ENCODE data around the gene HMX1.

HMX1 gene

DNA sequence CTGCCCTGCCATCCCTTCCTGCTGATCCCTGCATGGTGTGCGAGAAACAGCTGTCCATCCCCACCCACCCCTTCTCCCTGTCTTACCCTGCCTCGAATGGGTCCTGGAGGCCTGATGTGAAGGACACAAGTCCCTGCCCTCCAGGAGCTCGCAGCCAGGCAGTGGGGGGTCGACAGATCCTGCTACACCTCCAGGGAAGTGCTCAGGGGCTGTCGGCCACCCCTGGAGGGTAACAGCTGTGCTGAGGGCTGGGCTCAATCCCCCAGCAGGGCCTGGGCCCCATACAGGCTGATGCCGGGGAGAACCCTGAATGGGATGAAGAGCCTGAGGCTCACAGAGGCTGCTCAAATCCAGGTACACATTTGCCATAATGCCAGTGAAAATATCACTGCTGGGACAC, 17.6 kb downstream of the HMX1 start:
- no peak overlapping the region for H3K27ac ChIP-seq
- H3K27me3 ChIP-seq (ENCODE audit: insufficient read depth, low read depth, severe bottlenecking) = no peaks in the 10 kb centered on the region
- TF ChIP-seq, protein P1, sequence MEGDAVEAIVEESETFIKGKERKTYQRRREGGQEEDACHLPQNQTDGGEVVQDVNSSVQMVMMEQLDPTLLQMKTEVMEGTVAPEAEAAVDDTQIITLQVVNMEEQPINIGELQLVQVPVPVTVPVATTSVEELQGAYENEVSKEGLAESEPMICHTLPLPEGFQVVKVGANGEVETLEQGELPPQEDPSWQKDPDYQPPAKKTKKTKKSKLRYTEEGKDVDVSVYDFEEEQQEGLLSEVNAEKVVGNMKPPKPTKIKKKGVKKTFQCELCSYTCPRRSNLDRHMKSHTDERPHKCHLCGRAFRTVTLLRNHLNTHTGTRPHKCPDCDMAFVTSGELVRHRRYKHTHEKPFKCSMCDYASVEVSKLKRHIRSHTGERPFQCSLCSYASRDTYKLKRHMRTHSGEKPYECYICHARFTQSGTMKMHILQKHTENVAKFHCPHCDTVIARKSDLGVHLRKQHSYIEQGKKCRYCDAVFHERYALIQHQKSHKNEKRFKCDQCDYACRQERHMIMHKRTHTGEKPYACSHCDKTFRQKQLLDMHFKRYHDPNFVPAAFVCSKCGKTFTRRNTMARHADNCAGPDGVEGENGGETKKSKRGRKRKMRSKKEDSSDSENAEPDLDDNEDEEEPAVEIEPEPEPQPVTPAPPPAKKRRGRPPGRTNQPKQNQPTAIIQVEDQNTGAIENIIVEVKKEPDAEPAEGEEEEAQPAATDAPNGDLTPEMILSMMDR (IDR thresholded peaks at IDR 0.05; ENCODE audit: low read depth, low read length) = no peak

DNA sequence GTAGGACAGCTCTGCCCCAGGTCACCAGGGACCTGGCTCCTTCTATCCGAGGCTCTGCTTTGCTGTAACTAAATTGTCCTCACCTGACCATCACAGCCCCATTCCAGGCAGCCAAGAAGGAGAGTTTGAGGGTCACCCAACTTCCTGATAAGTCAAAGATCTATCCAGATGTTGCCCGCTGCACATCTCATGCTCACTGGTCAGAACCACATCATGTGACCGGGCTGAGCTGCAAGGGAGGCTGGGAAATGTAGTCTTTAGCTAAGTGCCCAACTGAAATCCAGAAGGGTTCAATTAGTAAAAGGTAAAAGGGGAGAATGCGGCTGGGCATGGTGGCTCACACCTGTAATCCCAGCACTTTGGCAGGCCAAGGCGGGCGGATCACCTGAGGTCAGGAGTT, 18.4 kb downstream of the HMX1 start:
- no peak for DNase-seq
- Histone ChIP-seq H3K4me3 (ENCODE audit: low read depth, low read length) (no peak overlapping the region), H3K36me3 (peaks cover 8% of the 10 kb centered on the region; the same call in 1 of the 2 replicates), H3K27me3 (ENCODE audit: insufficient read depth, low read depth, severe bottlenecking) (no peaks in the 10 kb centered on the region), H3K27ac (no peak overlapping the region), H3K9me3 (ENCODE audit: severe bottlenecking) (no peaks in the 10 kb centered on the region)
- TF ChIP-seq, protein P1 (IDR thresholded peaks at IDR 0.05; ENCODE audit: low read depth, low read length) = no peak

More for the DNA sequence above, 17.6 kb downstream of the HMX1 start:
- Histone ChIP-seq H3K36me3 (peaks cover 2% of the 10 kb centered on the region; the same call in 1 of the 2 replicates), H3K4me3 (ENCODE audit: low read depth, low read length) (no peak overlapping the region), H3K9me3 (ENCODE audit: severe bottlenecking) (no peaks in the 10 kb centered on the region)
- no peak for DNase-seq

DNA sequence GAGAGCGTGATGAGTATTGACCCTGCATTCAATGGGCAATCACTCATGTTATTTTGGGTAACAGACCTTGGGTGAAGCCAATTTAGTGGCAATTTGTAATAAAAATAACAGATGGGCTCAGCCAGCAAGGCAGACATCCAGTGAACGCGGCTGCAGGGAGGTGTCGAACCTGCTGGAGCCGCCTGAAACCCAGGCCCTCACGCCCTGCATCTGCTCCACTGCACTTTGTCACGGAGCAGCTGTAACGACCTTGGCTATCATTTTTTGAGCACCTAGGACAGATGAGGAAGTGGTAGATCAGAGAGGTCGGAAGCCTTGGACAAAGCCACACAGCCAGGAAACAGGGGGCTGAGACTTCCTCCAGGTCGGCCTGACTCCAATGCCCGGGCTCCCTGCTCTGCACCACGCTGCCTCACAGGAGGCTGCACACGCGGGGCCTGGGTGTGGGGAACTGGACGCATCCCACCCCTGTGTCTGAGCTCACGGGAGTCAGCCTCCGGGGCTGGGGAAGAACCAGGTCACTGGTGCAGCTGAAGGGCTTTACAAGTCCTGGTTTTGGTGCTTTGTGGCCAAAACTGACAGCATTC, 19.4 kb downstream of the HMX1 start:
- peaks cover 8% of the 10 kb centered on the region; the same call in 1 of the 2 replicates for H3K36me3 ChIP-seq
- no peaks in the 10 kb centered on the region for H3K27me3 ChIP-seq (ENCODE audit: insufficient read depth, low read depth, severe bottlenecking)
- H3K27ac ChIP-seq = no peak overlapping the region
- H3K9me3 ChIP-seq (ENCODE audit: severe bottlenecking) = no peaks in the 10 kb centered on the region
- TF ChIP-seq, protein P1 (IDR thresholded peaks at IDR 0.05; ENCODE audit: low read depth, low read length) = no peak
- H3K4me3 ChIP-seq (ENCODE audit: low read depth, low read length) = no peak overlapping the region
- no peak for DNase-seq

DNA sequence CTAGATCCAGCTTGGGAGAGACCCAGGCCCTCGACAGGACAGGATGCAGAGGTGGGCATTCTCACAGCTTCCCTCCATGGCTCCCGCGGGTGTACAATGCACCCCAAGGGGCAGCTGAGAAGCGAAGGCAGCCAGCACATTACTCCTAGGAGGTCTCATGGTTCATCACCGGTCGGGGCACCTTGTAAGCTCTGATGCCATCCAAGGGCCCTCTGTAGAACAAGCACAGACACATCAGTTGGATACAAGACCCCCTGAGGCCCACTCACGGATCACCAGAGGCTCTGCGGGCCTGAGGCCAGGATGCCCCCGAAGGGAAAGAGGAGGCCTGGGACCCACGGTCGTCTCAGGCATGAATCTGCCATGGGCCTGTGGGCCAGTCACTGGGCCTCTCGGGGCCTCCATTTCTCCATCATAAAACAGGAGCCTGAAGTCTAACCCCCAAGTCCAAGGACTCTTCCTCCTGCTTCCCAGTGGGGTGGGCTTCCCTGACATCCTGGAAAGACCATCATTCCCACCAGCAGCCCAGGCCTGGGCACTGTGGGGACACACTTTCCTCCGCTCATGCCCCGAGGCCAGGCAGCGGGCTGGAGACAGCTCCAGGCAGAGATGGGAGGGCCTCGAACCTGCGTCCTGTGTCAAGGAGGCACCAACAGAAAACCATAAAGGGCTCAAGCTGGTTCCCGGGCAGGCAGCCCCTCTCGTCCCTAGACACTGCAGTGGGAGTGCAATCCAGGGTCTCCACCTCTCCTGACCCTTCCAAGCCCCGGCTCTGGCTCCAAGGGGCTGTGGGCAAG, 20.1 kb downstream of the HMX1 start:
- DNase-seq = no peak
- Histone ChIP-seq H3K4me3 (ENCODE audit: low read depth, low read length) (no peak overlapping the region), H3K9me3 (ENCODE audit: severe bottlenecking) (no peaks in the 10 kb centered on the region), H3K27me3 (ENCODE audit: insufficient read depth, low read depth, severe bottlenecking) (no peaks in the 10 kb centered on the region), H3K27ac (no peak overlapping the region), H3K36me3 (peaks cover 8% of the 10 kb centered on the region; the same call in 1 of the 2 replicates)
- TF ChIP-seq, protein P1 (IDR thresholded peaks at IDR 0.05; ENCODE audit: low read depth, low read length) = no peak

DNA sequence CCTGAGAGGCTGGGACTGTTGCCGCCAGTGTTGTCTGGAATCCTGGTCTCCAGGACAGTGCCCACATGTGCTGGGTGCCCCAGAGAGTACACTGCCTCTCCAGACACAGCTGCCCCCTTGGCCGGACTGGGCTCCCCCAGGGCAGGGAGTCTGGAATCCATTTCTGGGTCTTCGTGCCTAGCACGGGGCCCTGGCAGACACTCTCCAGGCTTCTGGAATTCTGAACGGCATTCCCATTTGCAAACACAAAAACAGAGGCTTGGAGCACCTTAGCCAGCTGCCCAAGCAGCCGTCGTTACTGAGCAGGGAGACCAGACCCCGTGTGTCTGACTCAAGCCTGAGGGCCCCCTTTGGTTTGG, 20.8 kb downstream of the HMX1 start:
- no peak overlapping the region for H3K4me3 ChIP-seq (ENCODE audit: low read depth, low read length)
- peaks cover 8% of the 10 kb centered on the region; the same call in 1 of the 2 replicates for H3K36me3 ChIP-seq
- H3K9me3 ChIP-seq (ENCODE audit: severe bottlenecking) = no peaks in the 10 kb centered on the region
- TF ChIP-seq, protein P1 (IDR thresholded peaks at IDR 0.05; ENCODE audit: low read depth, low read length) = no peak
- no peak overlapping the region for H3K27ac ChIP-seq
- no peak for DNase-seq
- H3K27me3 ChIP-seq (ENCODE audit: insufficient read depth, low read depth, severe bottlenecking) = no peaks in the 10 kb centered on the region
